ENCODE data around the gene HPCAL1.

HPCAL1 gene

DNA sequence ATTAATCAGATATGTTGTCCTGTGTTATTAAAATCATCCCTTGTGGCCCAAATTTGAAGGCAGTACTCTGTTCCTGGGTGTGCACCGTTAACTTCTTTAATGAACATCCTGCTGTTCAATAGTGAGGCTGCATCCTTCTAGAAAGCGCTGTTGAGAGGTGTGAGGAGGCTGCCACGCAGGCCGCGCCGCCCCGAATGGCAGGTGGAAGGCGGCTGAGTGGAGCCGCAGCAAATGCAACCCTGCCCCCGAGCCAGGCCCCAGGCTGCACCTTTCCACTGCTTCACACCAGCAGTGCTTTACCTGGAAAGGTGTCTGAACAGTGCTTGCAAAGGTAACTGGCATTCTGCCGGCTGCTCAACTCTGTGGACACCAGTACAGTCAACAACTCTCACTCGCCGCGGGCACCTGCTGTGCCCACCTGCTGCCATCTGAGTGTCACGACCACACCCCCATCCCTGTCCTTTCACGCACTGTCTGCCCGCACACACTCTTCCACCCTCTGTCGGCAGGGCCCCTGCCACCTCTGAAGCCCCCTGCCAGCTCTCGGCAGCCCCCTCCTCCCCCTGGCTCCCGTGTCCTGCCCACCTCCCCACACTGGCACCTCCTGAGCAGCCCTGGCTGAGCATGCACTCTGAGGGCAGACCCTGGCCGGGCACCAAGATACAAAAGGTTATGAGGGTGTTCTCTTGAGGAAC lies 74.5 kb downstream of the HPCAL1 start:
- Histone ChIP-seq H3K9me3 (ENCODE audit: control insufficient read depth, low read depth, low read length) (no peaks in the 10 kb centered on the region), H3K4me1 (ENCODE audit: control insufficient read depth, low read depth, low read length) (peaks cover 24% of the 10 kb centered on the region), H3K9ac (ENCODE audit: low read length) (no peak overlapping the region), H3K27me3 (ENCODE audit: control insufficient read depth, insufficient read depth, low read length) (no peaks in the 10 kb centered on the region), H3K4me3 (ENCODE audit: low read length) (no peak overlapping the region), H3K27ac (ENCODE audit: low read length) (no peak overlapping the region), H3K36me3 (ENCODE audit: control insufficient read depth, low read depth, low read length) (no peaks in the 10 kb centered on the region)

GRCh38 chr2:10377747-10378085 lies 75.0 kb downstream of the HPCAL1 start:
- H3K36me3 ChIP-seq (ENCODE audit: control insufficient read depth, low read depth, low read length): no peaks in the 10 kb centered on the region
- no peaks in the 10 kb centered on the region for H3K9me3 ChIP-seq (ENCODE audit: control insufficient read depth, low read depth, low read length)
- H3K27me3 ChIP-seq (ENCODE audit: control insufficient read depth, insufficient read depth, low read length): no peaks in the 10 kb centered on the region
- no peak overlapping the region for H3K9ac ChIP-seq (ENCODE audit: low read length)
- peaks cover 27% of the 10 kb centered on the region for H3K4me1 ChIP-seq (ENCODE audit: control insufficient read depth, low read depth, low read length)
- no peak overlapping the region for H3K4me3 ChIP-seq (ENCODE audit: low read length)
- no peak overlapping the region for H3K27ac ChIP-seq (ENCODE audit: low read length)

DNA sequence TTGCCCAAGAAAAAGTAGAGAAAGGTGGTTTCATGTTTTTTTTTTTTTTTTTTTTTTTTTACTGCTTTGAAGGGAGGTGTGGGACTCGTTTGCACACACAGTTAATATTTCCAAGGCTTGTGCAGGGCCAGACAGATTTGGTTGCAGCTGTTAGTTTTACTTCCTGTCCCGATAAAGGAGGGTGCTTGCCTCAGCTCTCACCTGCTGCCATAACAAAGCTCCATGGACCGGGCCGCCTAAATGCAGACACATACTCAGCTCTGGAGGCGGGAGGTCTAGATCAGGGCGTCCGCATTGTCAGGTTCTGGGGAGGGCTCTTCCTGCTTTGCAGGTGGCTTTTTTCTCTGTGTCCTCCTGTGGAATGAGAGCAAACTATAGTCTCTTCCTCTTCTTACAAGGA lies 75.5 kb downstream of the HPCAL1 start:
- no peak overlapping the region for H3K9ac ChIP-seq (ENCODE audit: low read length)
- no peaks in the 10 kb centered on the region for H3K27me3 ChIP-seq (ENCODE audit: control insufficient read depth, insufficient read depth, low read length)
- H3K9me3 ChIP-seq (ENCODE audit: control insufficient read depth, low read depth, low read length): no peaks in the 10 kb centered on the region
- H3K27ac ChIP-seq (ENCODE audit: low read length): no peak overlapping the region
- H3K36me3 ChIP-seq (ENCODE audit: control insufficient read depth, low read depth, low read length): no peaks in the 10 kb centered on the region
- peaks cover 28% of the 10 kb centered on the region for H3K4me1 ChIP-seq (ENCODE audit: control insufficient read depth, low read depth, low read length)
- H3K4me3 ChIP-seq (ENCODE audit: low read length): no peak overlapping the region

GRCh38 chr2:10380048-10380926 lies 77.6 kb downstream of the HPCAL1 start:
- Histone ChIP-seq H3K9me3 (ENCODE audit: control insufficient read depth, low read depth, low read length) (no peaks in the 10 kb centered on the region), H3K4me3 (ENCODE audit: low read length) (no peak overlapping the region), H3K27me3 (ENCODE audit: control insufficient read depth, insufficient read depth, low read length) (no peaks in the 10 kb centered on the region), H3K4me1 (ENCODE audit: control insufficient read depth, low read depth, low read length) (peaks cover 31% of the 10 kb centered on the region), H3K9ac (ENCODE audit: low read length) (no peak overlapping the region), H3K27ac (ENCODE audit: low read length) (no peak overlapping the region), H3K36me3 (ENCODE audit: control insufficient read depth, low read depth, low read length) (no peaks in the 10 kb centered on the region)

GRCh38 chr2:10381997-10382353 lies 79.3 kb downstream of the HPCAL1 start:
- H3K27ac ChIP-seq (ENCODE audit: low read length): no peak overlapping the region
- H3K4me3 ChIP-seq (ENCODE audit: low read length): no peak overlapping the region
- no peak overlapping the region for H3K9ac ChIP-seq (ENCODE audit: low read length)
- peaks cover 22% of the 10 kb centered on the region for H3K4me1 ChIP-seq (ENCODE audit: control insufficient read depth, low read depth, low read length)
- no peaks in the 10 kb centered on the region for H3K9me3 ChIP-seq (ENCODE audit: control insufficient read depth, low read depth, low read length)
- H3K27me3 ChIP-seq (ENCODE audit: control insufficient read depth, insufficient read depth, low read length): no peaks in the 10 kb centered on the region
- no peaks in the 10 kb centered on the region for H3K36me3 ChIP-seq (ENCODE audit: control insufficient read depth, low read depth, low read length)

- Histone ChIP-seq H3K27me3 (ENCODE audit: control insufficient read depth, insufficient read depth, low read length) (no peaks in the 10 kb centered on the region), H3K36me3 (ENCODE audit: control insufficient read depth, low read depth, low read length) (no peaks in the 10 kb centered on the region), H3K27ac (ENCODE audit: low read length) (no peak overlapping the region), H3K9ac (ENCODE audit: low read length) (no peak overlapping the region), H3K4me3 (ENCODE audit: low read length) (no peak overlapping the region), H3K4me1 (ENCODE audit: control insufficient read depth, low read depth, low read length) (peaks cover 22% of the 10 kb centered on the region), H3K9me3 (ENCODE audit: control insufficient read depth, low read depth, low read length) (no peaks in the 10 kb centered on the region)
Observed at GRCh38 chr2:10382354-10383061, 79.8 kb downstream of the HPCAL1 start.

DNA sequence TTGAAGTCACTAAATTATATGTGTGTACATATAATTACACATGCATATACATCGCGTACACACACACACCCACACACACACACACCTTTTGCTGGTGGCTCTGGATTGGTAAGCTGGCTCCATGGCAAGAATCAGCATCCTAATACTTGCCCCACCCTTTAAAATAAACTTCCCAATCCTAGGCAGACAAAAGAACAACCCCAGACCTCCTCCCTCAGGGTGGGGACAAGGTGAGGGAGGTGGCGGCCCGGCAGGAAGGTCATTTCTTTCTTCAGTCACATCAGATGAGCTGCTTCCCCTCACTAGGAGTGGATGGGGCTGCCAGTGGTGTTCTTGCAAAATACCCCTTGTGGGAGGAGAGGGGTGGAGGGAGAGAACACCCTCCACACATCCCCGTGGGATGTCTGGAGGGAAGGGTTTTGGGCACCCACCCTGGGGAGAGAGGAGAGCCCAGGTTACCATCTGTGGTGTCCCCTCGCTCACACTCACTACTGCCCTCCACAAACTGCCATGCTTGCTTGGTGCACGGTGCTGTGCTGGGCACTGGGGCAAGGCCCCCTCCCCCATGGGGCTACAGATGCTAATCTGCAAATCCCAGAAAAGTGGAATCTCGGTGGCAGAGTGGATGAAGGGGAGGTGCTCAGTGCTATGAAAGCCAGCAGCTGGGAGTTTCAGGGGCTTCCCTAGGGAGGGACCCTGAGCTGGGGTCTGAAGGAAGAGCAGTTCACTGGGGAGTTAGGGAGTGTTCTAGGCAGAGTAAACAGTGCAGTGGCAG lies 81.4 kb downstream of the HPCAL1 start:
- H3K4me1 ChIP-seq (ENCODE audit: control insufficient read depth, low read depth, low read length): peaks cover 22% of the 10 kb centered on the region
- H3K36me3 ChIP-seq (ENCODE audit: control insufficient read depth, low read depth, low read length): no peaks in the 10 kb centered on the region
- no peak overlapping the region for H3K9ac ChIP-seq (ENCODE audit: low read length)
- H3K4me3 ChIP-seq (ENCODE audit: low read length): no peak overlapping the region
- no peak overlapping the region for H3K27ac ChIP-seq (ENCODE audit: low read length)
- H3K9me3 ChIP-seq (ENCODE audit: control insufficient read depth, low read depth, low read length): no peaks in the 10 kb centered on the region
- no peaks in the 10 kb centered on the region for H3K27me3 ChIP-seq (ENCODE audit: control insufficient read depth, insufficient read depth, low read length)

GRCh38 chr2:10385501-10385900 lies 82.8 kb downstream of the HPCAL1 start:
- no peak overlapping the region for H3K4me3 ChIP-seq (ENCODE audit: low read length)
- H3K27ac ChIP-seq (ENCODE audit: low read length): no peak overlapping the region
- no peaks in the 10 kb centered on the region for H3K27me3 ChIP-seq (ENCODE audit: control insufficient read depth, insufficient read depth, low read length)
- H3K9ac ChIP-seq (ENCODE audit: low read length): no peak overlapping the region
- H3K9me3 ChIP-seq (ENCODE audit: control insufficient read depth, low read depth, low read length): no peaks in the 10 kb centered on the region
- no peaks in the 10 kb centered on the region for H3K36me3 ChIP-seq (ENCODE audit: control insufficient read depth, low read depth, low read length)
- H3K4me1 ChIP-seq (ENCODE audit: control insufficient read depth, low read depth, low read length): peaks cover 22% of the 10 kb centered on the region

GRCh38 chr2:10385933-10386773 lies 83.4 kb downstream of the HPCAL1 start:
- peaks cover 21% of the 10 kb centered on the region for H3K4me1 ChIP-seq (ENCODE audit: control insufficient read depth, low read depth, low read length)
- no peak overlapping the region for H3K9ac ChIP-seq (ENCODE audit: low read length)
- H3K27me3 ChIP-seq (ENCODE audit: control insufficient read depth, insufficient read depth, low read length): no peaks in the 10 kb centered on the region
- H3K4me3 ChIP-seq (ENCODE audit: low read length): no peak overlapping the region
- H3K27ac ChIP-seq (ENCODE audit: low read length): no peak overlapping the region
- no peaks in the 10 kb centered on the region for H3K36me3 ChIP-seq (ENCODE audit: control insufficient read depth, low read depth, low read length)
- H3K9me3 ChIP-seq (ENCODE audit: control insufficient read depth, low read depth, low read length): no peaks in the 10 kb centered on the region

GRCh38 chr2:10387033-10387432 lies 84.3 kb downstream of the HPCAL1 start:
- H3K4me1 ChIP-seq (ENCODE audit: control insufficient read depth, low read depth, low read length): peaks cover 12% of the 10 kb centered on the region
- no peak overlapping the region for H3K9ac ChIP-seq (ENCODE audit: low read length)
- no peaks in the 10 kb centered on the region for H3K36me3 ChIP-seq (ENCODE audit: control insufficient read depth, low read depth, low read length)
- H3K27me3 ChIP-seq (ENCODE audit: control insufficient read depth, insufficient read depth, low read length): no peaks in the 10 kb centered on the region
- H3K27ac ChIP-seq (ENCODE audit: low read length): no peak overlapping the region
- H3K9me3 ChIP-seq (ENCODE audit: control insufficient read depth, low read depth, low read length): no peaks in the 10 kb centered on the region
- no peak overlapping the region for H3K4me3 ChIP-seq (ENCODE audit: low read length)
